Stimulated activated CD8-positive, alpha-beta memory T cell treated with anti-CD3 and anti-CD28 coated beads, Interleukin-15, amount 100 ng/mL, for 24 hours (primary cell): ENCODE measurements around the gene PLSCR1.
A peak's percentile ranks its signal among the peaks of the same experiment; 100 is the strongest.

ENCODE experiments used
- DNase-seq: peaks from one replicate; pipeline ENCODE4 v3.0.0-alpha.2; 2020; ENCODE audit warnings: low read depth

The PLSCR1 gene

DNA sequence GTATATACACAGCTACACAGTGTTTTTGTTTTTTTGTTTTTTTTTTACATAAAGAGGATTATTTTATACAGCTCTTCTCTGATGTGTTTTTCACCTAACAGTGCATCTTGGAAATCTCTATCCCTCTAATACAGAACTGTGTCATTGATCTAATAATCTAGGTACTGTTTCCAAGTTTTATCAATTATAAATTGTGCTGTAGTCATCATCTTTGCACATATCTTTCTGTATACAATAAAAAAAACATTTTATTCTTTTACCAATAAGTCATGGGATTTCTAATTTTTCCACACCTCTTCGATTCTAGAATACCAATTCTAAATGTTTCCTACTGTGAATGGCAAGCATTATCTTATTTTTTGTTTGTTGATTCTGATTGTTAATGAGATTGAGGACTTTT lies 73.4 kb downstream of the PLSCR1 start:
- DNase-seq: no peak

DNA sequence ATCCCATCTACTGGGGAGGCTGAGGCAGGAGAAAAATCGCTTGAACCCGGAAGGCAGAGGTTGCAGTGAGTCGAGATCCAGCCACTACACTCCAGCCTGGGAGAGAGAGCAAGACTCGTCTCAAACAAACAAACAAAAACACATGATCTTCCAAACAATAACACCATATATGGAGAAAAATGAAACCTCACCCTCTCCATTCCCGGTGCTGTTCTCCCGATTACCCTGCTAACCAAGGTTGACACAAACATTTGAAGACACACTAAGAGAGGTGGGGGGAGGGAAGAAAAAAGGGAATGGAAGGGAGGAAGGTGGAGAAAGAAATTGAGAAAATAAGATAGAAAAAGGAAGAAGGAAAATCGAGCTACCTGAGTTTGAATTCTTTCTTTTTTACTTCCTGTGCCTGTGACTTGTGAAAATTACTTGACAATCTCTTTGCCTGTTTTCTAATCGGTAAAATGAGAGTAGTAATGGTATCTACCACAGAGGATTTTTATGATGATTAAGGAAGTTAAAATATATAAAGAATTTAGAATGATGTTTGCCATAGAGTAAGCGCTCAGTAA lies 73.9 kb downstream of the PLSCR1 start:
- no peak for DNase-seq

DNA sequence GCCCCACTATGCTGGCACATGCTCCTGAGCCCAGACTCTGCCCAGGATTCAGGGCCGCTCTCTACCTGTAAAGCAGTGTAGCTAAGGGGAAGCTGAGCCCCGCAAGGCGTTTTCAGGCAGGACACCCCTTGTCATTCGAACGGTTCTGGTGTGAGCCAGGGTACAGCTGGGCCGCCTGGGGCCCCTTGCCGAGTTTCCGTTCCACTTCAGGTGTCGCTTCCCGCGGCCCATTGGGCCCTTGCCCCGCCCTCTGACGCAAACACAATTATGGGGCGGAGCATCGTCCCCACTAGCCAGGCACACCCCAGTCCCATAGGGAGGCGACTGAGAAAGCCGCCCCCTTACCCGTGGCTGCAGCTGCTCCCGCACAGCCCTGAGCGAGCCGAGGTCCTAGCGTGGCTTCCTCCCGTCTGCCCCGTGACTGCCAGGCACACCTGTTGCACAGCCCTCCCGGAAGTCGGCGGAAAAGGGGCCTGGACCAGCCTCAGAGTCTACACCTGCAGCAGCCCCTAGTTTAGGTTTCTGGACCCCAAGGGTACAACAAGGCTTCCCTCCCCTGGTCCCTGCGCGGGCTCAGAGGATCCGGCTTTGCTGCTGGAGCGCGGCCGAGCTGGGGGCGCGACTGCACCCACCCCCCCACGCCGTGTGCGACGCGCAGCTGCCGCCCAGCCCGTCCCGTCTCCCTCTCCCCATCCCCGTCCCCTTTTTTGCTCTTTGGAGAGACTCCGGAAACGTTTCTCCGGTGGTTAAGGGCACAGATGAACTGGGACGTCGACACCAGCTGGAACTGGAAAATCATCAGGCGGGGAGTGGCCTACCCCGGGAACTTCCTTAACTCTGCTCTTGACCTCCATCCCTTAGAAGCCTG lies 75.0 kb downstream of the PLSCR1 start, which contains the start of gene PLSCR2:
TSS of gene PLSCR2 (minus strand) at position 412 of the 868 bp plus-strand sequence. CDS start 9,657 bp downstream, outside the sequence.
- peak; percentile 27 for DNase-seq

DNA sequence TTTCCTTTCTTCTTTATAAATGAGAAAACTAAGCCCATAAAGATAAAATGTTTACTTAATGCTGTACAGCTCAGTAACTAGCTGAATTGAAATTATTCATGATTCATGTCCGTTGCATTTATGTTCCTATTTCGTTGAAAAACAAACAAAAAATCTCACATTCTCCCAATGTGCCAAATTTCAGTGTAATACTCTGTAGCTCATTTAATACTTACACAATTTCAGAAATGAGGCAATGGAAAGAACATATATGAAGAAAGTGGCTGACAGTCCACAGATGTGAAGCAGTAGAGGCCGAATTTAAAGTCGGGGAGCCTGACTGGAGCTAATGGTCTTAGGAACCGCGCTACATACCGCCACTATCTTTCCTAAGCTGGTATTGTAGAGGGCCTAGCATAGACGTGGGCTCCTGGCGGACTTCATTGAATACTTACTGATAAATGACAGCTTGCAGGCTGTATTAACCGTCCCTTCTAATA lies 75.7 kb downstream of the PLSCR1 start:
- no peak for DNase-seq

DNA sequence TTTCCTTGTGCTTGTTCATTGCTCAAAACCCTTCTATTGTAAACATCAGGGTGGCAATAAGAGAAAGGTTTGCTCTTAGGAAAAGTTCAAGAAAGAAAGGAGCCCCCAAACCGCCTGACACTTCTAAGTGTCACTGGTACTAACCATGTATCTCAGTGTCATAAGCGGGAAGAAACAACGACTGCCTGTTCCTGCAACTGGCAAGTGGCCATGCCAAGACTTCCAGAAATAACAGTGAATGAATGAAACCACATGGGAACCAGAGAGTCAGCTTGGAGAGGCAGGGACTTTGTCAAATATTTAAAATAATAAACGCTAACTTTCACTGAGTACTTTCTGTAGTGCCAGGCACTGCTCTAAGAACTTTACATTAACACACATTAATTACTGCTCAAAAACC lies 76.2 kb downstream of the PLSCR1 start:
- DNase-seq: no peak

DNA sequence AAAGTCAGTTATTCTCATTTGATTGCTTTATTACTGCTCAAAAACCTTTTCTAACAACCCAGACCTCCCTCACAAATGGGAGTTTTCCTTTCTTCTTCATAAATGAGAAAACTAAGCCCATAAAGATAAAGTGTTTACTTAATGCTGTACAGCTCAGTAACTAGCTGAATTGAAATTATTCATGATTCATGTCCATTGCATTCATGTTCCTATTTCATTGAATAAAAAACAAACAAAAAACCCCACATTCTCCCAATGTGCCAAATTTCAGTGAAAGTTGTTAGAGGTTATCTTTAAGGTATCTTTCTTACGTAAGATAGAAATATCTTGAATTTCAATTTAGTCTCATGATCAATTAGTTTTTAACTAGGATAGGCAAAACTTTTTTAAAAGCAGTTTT lies 77.8 kb downstream of the PLSCR1 start:
- DNase-seq: no peak

DNA sequence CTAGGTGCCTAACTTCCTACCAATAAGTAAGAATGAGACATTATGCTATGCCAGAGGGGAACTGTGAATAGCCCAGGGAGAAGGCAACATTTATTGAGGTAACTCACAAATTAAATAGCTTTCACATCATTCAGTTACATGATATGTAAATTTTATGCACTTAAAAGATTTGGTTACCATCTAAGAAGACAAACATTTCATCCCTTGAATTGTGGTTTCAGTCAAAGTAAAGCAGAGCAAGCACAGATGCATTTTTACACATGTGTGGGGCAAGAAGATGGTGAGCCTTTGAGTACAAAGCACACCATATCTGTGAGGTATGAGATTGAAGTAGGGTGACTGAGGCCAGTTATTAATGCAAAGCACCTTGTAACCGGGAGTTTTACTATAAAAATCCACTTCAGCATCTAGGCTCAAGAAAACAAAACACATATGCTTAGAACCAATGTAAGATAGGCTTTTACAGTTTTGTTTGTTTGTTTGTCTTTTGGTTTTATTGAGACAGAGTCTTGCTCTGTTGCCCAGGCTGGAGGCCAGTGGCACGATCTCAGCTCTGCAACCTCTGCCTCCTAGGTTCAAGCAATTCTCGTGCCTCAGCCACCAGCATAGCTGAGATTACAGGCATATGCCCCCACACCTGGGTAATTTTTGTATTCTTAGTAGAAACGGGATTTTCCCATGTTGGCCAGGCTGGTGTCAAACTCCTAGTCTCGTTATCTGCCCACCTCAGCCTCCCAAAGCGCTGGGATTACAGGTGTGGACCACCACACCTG lies 78.5 kb downstream of the PLSCR1 start:
- no peak for DNase-seq
